Measurements from ENCODE around the gene CDH20. TPM values are rescaled to one million over a fixed set of nuclear protein-coding genes. Genes with fewer than 3 reads are reported as not detected.

Gene CDH20
- total RNA-seq, 1 experiment from 2014 or later: not detected

DNA sequence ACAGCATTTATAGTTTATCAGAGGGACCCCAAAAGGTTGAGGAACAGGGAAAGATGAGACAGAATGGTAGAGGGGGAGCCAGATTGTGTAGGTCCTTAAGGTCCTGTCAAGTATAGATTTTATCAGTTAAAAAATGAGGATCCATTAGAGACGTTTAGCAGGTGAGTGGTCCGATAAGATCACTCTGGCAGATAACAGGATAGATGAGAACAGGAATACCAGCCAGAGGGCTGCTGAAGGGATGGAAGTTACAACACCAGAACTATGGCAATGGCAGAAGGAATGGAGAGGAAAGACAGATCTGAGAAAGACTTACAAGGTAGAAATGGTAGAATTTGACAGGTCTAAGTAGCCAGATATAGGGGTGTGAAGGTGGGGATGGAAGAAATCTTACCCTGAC lies 141.7 kb downstream of the CDH20 start:
- TF ChIP-seq, protein P1, sequence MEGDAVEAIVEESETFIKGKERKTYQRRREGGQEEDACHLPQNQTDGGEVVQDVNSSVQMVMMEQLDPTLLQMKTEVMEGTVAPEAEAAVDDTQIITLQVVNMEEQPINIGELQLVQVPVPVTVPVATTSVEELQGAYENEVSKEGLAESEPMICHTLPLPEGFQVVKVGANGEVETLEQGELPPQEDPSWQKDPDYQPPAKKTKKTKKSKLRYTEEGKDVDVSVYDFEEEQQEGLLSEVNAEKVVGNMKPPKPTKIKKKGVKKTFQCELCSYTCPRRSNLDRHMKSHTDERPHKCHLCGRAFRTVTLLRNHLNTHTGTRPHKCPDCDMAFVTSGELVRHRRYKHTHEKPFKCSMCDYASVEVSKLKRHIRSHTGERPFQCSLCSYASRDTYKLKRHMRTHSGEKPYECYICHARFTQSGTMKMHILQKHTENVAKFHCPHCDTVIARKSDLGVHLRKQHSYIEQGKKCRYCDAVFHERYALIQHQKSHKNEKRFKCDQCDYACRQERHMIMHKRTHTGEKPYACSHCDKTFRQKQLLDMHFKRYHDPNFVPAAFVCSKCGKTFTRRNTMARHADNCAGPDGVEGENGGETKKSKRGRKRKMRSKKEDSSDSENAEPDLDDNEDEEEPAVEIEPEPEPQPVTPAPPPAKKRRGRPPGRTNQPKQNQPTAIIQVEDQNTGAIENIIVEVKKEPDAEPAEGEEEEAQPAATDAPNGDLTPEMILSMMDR (IDR thresholded peaks at IDR 0.05; ENCODE audit: unreplicated experiment): no peak
- Mint-ChIP-seq H3K27ac (ENCODE audit: low read depth, unreplicated experiment) (no peak overlapping the region), H3K9me3 (ENCODE audit: unreplicated experiment) (peaks cover 5% of the 10 kb centered on the region), H3K4me3 (ENCODE audit: unreplicated experiment) (no peak overlapping the region), H3K36me3 (ENCODE audit: insufficient read depth, unreplicated experiment) (no peaks in the 10 kb centered on the region), H3K4me1 (ENCODE audit: insufficient read depth, unreplicated experiment) (no peaks in the 10 kb centered on the region), H3K27me3 (ENCODE audit: insufficient read depth, unreplicated experiment) (peaks cover 59% of the 10 kb centered on the region)
- CTCF ChIA-PET: no interaction called here
- BruUV-seq (replicated peaks): no TSS peak
- DNase-seq (ENCODE audit: unreplicated experiment): no peak
- POLR2A ChIA-PET: no interaction called here
- intact Hi-C loops (cut with micrococcal nuclease): no loop called here

- H3K36me3 Mint-ChIP-seq (ENCODE audit: insufficient read depth, unreplicated experiment): no peaks in the 10 kb centered on the region
- peaks cover 63% of the 10 kb centered on the region for H3K27me3 Mint-ChIP-seq (ENCODE audit: insufficient read depth, unreplicated experiment)
- peak; percentile 17 for DNase-seq (ENCODE audit: unreplicated experiment)
- H3K27ac Mint-ChIP-seq (ENCODE audit: low read depth, unreplicated experiment): no peak overlapping the region
- intact Hi-C loops (cut with micrococcal nuclease): no loop called here
- peaks cover 5% of the 10 kb centered on the region for H3K9me3 Mint-ChIP-seq (ENCODE audit: unreplicated experiment)
- BruUV-seq (replicated peaks): no TSS peak
- ChIA-PET CTCF (no interaction called here), POLR2A (no interaction called here)
- H3K4me3 Mint-ChIP-seq (ENCODE audit: unreplicated experiment): no peak overlapping the region
- H3K4me1 Mint-ChIP-seq (ENCODE audit: insufficient read depth, unreplicated experiment): no peaks in the 10 kb centered on the region
- TF ChIP-seq, protein P1 (IDR thresholded peaks at IDR 0.05; ENCODE audit: unreplicated experiment): no peak
Observed at GRCh38 chr18:61475931-61476330, 142.7 kb downstream of the CDH20 start.

- intact Hi-C loops (cut with micrococcal nuclease): no loop called here
- POLR2A ChIA-PET: no interaction called here
- Mint-ChIP-seq H3K4me3 (ENCODE audit: unreplicated experiment) (no peak overlapping the region), H3K27ac (ENCODE audit: low read depth, unreplicated experiment) (no peak overlapping the region), H3K9me3 (ENCODE audit: unreplicated experiment) (no peaks in the 10 kb centered on the region), H3K27me3 (ENCODE audit: insufficient read depth, unreplicated experiment) (peaks cover 10% of the 10 kb centered on the region), H3K4me1 (ENCODE audit: insufficient read depth, unreplicated experiment) (no peaks in the 10 kb centered on the region), H3K36me3 (ENCODE audit: insufficient read depth, unreplicated experiment) (no peaks in the 10 kb centered on the region)
- BruUV-seq (replicated peaks): no TSS peak
- CTCF ChIA-PET: interaction anchor here (1.5 to 3.6 kb wide), 2 partner anchors 12 to 167 kb away, joined by 10 to 16 read pairs; no protein-coding TSS in a partner anchor
- TF ChIP-seq, protein P1 (IDR thresholded peaks at IDR 0.05; ENCODE audit: unreplicated experiment): no peak
- no peak for DNase-seq (ENCODE audit: unreplicated experiment)
Observed at GRCh38 chr18:61489334-61489733, 156.1 kb downstream of the CDH20 start.

GRCh38 chr18:61496374-61496773 lies 163.1 kb downstream of the CDH20 start:
- TF ChIP-seq, protein P1 (IDR thresholded peaks at IDR 0.05; ENCODE audit: unreplicated experiment): no peak
- Mint-ChIP-seq H3K9me3 (ENCODE audit: unreplicated experiment) (no peaks in the 10 kb centered on the region), H3K4me1 (ENCODE audit: insufficient read depth, unreplicated experiment) (no peaks in the 10 kb centered on the region), H3K27ac (ENCODE audit: low read depth, unreplicated experiment) (no peak overlapping the region), H3K4me3 (ENCODE audit: unreplicated experiment) (no peak overlapping the region), H3K36me3 (ENCODE audit: insufficient read depth, unreplicated experiment) (no peaks in the 10 kb centered on the region), H3K27me3 (ENCODE audit: insufficient read depth, unreplicated experiment) (no peaks in the 10 kb centered on the region)
- CTCF ChIA-PET: interaction anchor here (0.9 to 1.4 kb wide), 3 partner anchors 8 to 811 kb away, joined by 3 to 5 read pairs (median 4); no protein-coding TSS in a partner anchor
- intact Hi-C loops (cut with micrococcal nuclease): no loop called here
- BruUV-seq (replicated peaks): no TSS peak
- POLR2A ChIA-PET: interaction anchor here (1.3 kb wide), 1 partner anchor 31 kb away, joined by 3 read pairs; no protein-coding TSS in a partner anchor
- no peak for DNase-seq (ENCODE audit: unreplicated experiment)

Data from MCF 10A (cell line).